IMR-90 (cell line): ENCODE measurements around the gene SPRED2. TPM values are rescaled to one million over a fixed set of nuclear protein-coding genes. Genes with fewer than 3 reads are reported as not detected.

Experiments
- ATAC-seq: fragments of 200-7000 bp; cut with Tn5 transposase; 2 replicates; pipeline ENCODE4 v1.9.1; 2020; ENCODE audit warnings: low read depth, mild to moderate bottlenecking, moderate library complexity
- BruUV-seq: library from RNA; stranded (reverse); fragments of 400-500 nt; replicated peaks from 2 replicates; lab custom pipeline; 2021; lab: Mats Ljungman, UMichigan
- CTCF ChIA-PET: fragments of 300-600 bp; formaldehyde crosslinking; extraction: SDS; loops from one replicate; lab custom pipeline; 2021; ENCODE audit warnings: antibody characterized with exemption; lab: Yijun Ruan, JAX
- POLR2A ChIA-PET: fragments of 300-600 bp; sonication (Branson Sonifier 250); formaldehyde crosslinking; loops from one replicate; lab custom pipeline; 2022; ENCODE audit warnings: antibody characterized with exemption; ENCODE audit not compliant: unreplicated experiment; lab: Charles Lee
- DNase-seq: peaks from one replicate; pipeline ENCODE4 v3.0.0; 2013
- H2AFZ ChIP-seq: replicated peaks from 2 replicates; pipeline ENCODE3; 2013; ENCODE audit warnings: low read length, mild to moderate bottlenecking; ENCODE audit not compliant: poor library complexity
- H2AK5ac ChIP-seq: 2 replicates; pipeline ENCODE4 v1.6.1; 2013; ENCODE audit warnings: low read depth, low read length, inconsistent platforms
- H2AK9ac ChIP-seq: replicated peaks from 2 replicates; pipeline ENCODE3; 2013; ENCODE audit warnings: mild to moderate bottlenecking, low read depth, low read length, moderate library complexity; ENCODE audit not compliant: poor library complexity
- H2BK120ac ChIP-seq: 2 replicates; pipeline ENCODE4 v1.6.1; 2013; ENCODE audit warnings: low read depth, low read length, inconsistent platforms
- H2BK15ac ChIP-seq: 3 replicates; pipeline ENCODE4 v1.6.1; 2013; ENCODE audit warnings: low read depth, low read length, inconsistent platforms
- H2BK20ac ChIP-seq: 2 replicates; pipeline ENCODE4 v1.6.1; 2013; ENCODE audit warnings: low read depth, mild to moderate bottlenecking, inconsistent platforms, low read length, moderate library complexity
- H2BK5ac ChIP-seq: 2 replicates; pipeline ENCODE4 v1.6.1; 2013; ENCODE audit warnings: mild to moderate bottlenecking, low read depth, low read length, inconsistent platforms; ENCODE audit not compliant: poor library complexity, severe bottlenecking
- H3K14ac ChIP-seq: replicated peaks from 2 replicates; pipeline ENCODE4 v1.6.1; 2013; ENCODE audit warnings: low read depth, low read length, inconsistent platforms
- H3K18ac ChIP-seq: 2 replicates; pipeline ENCODE4 v1.6.1; 2013; ENCODE audit warnings: low read depth, low read length, control low read depth
- H3K23ac ChIP-seq: 2 replicates; pipeline ENCODE4 v1.6.1; 2013; ENCODE audit warnings: low read depth, low read length, inconsistent platforms
- H3K27ac ChIP-seq: 2 replicates; pipeline ENCODE4 v1.5.1; 2013; ENCODE audit warnings: mild to moderate bottlenecking, control low read depth, low read length; ENCODE audit not compliant: insufficient read depth
- H3K27me3 ChIP-seq: 2 replicates; pipeline ENCODE4 v1.6.1; 2013; ENCODE audit warnings: low read length; ENCODE audit not compliant: control insufficient read depth, insufficient read depth
- H3K36me3 ChIP-seq: 2 replicates; pipeline ENCODE4 v1.6.1; 2013; ENCODE audit warnings: low read length, mixed read lengths; ENCODE audit not compliant: control insufficient read depth, insufficient read depth
- H3K4ac ChIP-seq: 2 replicates; pipeline ENCODE4 v1.6.1; 2013; ENCODE audit warnings: low read depth, low read length, inconsistent platforms
- H3K4me1 ChIP-seq: 2 replicates; pipeline ENCODE4 v1.6.1; 2013; ENCODE audit warnings: low read length, mixed read lengths; ENCODE audit not compliant: control insufficient read depth, insufficient read depth
- H3K4me2 ChIP-seq: 2 replicates; pipeline ENCODE4 v1.6.1; 2013; ENCODE audit warnings: low read depth, mild to moderate bottlenecking, control low read depth, low read length, moderate library complexity
- H3K4me3 ChIP-seq: 2 replicates; pipeline ENCODE4 v1.5.1; 2013; ENCODE audit warnings: low read depth, mild to moderate bottlenecking, control low read depth, low read length, moderate library complexity; ENCODE audit not compliant: insufficient read depth
- H3K56ac ChIP-seq: 2 replicates; pipeline ENCODE4 v1.6.1; 2013; ENCODE audit warnings: low read length, inconsistent platforms; ENCODE audit not compliant: insufficient read depth; ENCODE audit errors: extremely low read depth
- H3K79me1 ChIP-seq, 2 experiments: 2 replicates each; pipeline ENCODE4 v1.6.1; 2013; ENCODE audit warnings: low read length in 2 of 2, inconsistent platforms in 1 of 2, low read depth in 1 of 2
- H3K9ac ChIP-seq: 2 replicates; pipeline ENCODE4 v1.6.1; 2013; ENCODE audit warnings: low read depth, low read length, control low read depth
- H3K9me1 ChIP-seq: 2 replicates; pipeline ENCODE4 v1.6.1; 2013; ENCODE audit warnings: low read length, inconsistent platforms; ENCODE audit not compliant: insufficient read depth
- H3K9me3 ChIP-seq: 2 replicates; pipeline ENCODE4 v1.6.1; 2013; ENCODE audit warnings: low read length; ENCODE audit not compliant: control insufficient read depth, insufficient read depth
- H4K20me1 ChIP-seq: 2 replicates; pipeline ENCODE4 v1.6.1; 2013; ENCODE audit warnings: low read length, inconsistent platforms; ENCODE audit not compliant: insufficient read depth
- H4K5ac ChIP-seq: 2 replicates; pipeline ENCODE4 v1.6.1; 2013; ENCODE audit warnings: mild to moderate bottlenecking, low read depth, low read length, control low read depth
- H4K8ac ChIP-seq, 2 experiments: 2 replicates each; pipeline ENCODE4 v1.6.1; 2013; ENCODE audit warnings: low read depth in 2 of 2, low read length in 2 of 2, control low read depth in 1 of 2, inconsistent platforms in 1 of 2
- H4K91ac ChIP-seq: 2 replicates; pipeline ENCODE4 v1.6.1; 2013; ENCODE audit warnings: low read depth, low read length, inconsistent platforms; ENCODE audit not compliant: insufficient read depth
- CEBPB ChIP-seq: IDR thresholded peaks from 2 replicates; pipeline ENCODE4 v1.6.1; 2012; ENCODE audit warnings: low read depth, low read length, improper control_type of control experiment
- FOS ChIP-seq: fragments of 150-350 bp; IDR thresholded peaks from 2 replicates; pipeline ENCODE4 v1.6.1; 2016; ENCODE audit warnings: low read depth, low read length
- RCOR1 ChIP-seq: IDR thresholded peaks from 2 replicates; pipeline ENCODE4 v1.6.1; 2012; ENCODE audit warnings: mild to moderate bottlenecking, low read length, improper control_type of control experiment; ENCODE audit not compliant: insufficient replicate concordance
- WGBS, 2 experiments: methylation state at CpG; one replicate each; pipeline versions ENCODE4 v1.1.5 to v1.1.7; 2013; ENCODE audit warnings: missing lambda C conversion rate in 2 of 2; ENCODE audit not compliant: insufficient read length in 1 of 2; ENCODE audit errors: extremely low coverage in 2 of 2; 5-methylcytosine and 5-hydroxymethylcytosine counted together
- dilution Hi-C: fragments of 300-500 bp; cut with HindIII; formaldehyde crosslinking; loops from one replicate; pipeline ENCODE4 v1.14.3; 2018; ENCODE audit warnings: low sequenced_read_pairs; ENCODE audit not compliant: unreplicated experiment
- in situ Hi-C: fragments of 300-500 bp; cut with MboI; formaldehyde crosslinking; loops from 3 replicates; pipeline ENCODE4 v1.14.3; 2019; ENCODE audit warnings: low sequenced_read_pairs, inconsistent platforms, mixed read lengths
- intact Hi-C: fragments of 100-400 bp; cut with micrococcal nuclease; formaldehyde crosslinking; loops from 2 replicates; pipeline ENCODE4 v1.10.0; 2022
- polyA plus RNA-seq, 3 experiments: library from polyadenylated mRNA; depleted of rRNA; stranded (reverse); fragments of >200 nt; gene quantifications; 2 replicates each; pipeline ENCODE4 v1.2.3, GENCODE V29; 2012; ENCODE audit warnings: low replicate concordance in 1 of 3
- total RNA-seq: library from RNA; depleted of rRNA; stranded (reverse); fragments of >200 nt; gene quantifications from 2 replicates; pipeline ENCODE4 v1.2.3, GENCODE V29; 2012

Gene SPRED2
- total and polyA plus RNA-seq, 2 of the 4 experiments (the other 2 are of a cell fraction), result 4.8 to 18.7 TPM

- no peaks in the 10 kb centered on the region for H3K4me1 ChIP-seq
- POLR2A ChIA-PET, result no interaction called here
Measured at GRCh38 chr2:65340898-65341681, 91.3 kb downstream of the SPRED2 start.

More at GRCh38 chr2:65340898-65341681, 91.3 kb downstream of the SPRED2 start:
- Histone ChIP-seq H3K9me1 (no peaks in the 10 kb centered on the region; the same call in 1 of the 2 replicates), H3K14ac (no peak overlapping the region), H4K20me1 (peaks cover 15% of the 10 kb centered on the region), H2BK15ac (no peak overlapping the region), H4K8ac (no peak overlapping the region), H2AK5ac (no peak overlapping the region), H3K9ac (no peak overlapping the region), H3K56ac (no peak overlapping the region), H3K9me3 (no peaks in the 10 kb centered on the region), H2AFZ (no peak overlapping the region), H3K4me2 (no peak overlapping the region), H2BK20ac (no peak overlapping the region), H3K4ac (no peak overlapping the region), H3K36me3 (0 out of 2 replicates have a peak, but pooled peaks cover 3% of the 10 kb centered on the region), H3K27ac (no peak overlapping the region), H3K27me3 (no peaks in the 10 kb centered on the region), H3K79me1 (peaks cover 11 to 24% of the 10 kb centered on the region in 2 experiments; a peak in 3 of 4 replicates), H3K23ac (no peak overlapping the region; the same call in 1 of the 2 replicates), H2AK9ac (peak overlapping the region; percentile 37), H3K4me3 (no peak overlapping the region), H2BK120ac (no peak overlapping the region), H2BK5ac (no peak overlapping the region), H4K91ac (no peak overlapping the region), H4K5ac (no peak overlapping the region), H3K18ac (no peak overlapping the region)
- intact Hi-C loops (no loop called here), in situ Hi-C loops (no loop called here), dilution Hi-C loops (no loop called here)
- CTCF ChIA-PET, result interaction anchor here (0.9 to 1.6 kb wide), 2 partner anchors 10 to 15 kb away, joined by 3 read pairs; no protein-coding TSS in a partner anchor
- DNase-seq (no peak), ATAC-seq (no peak)
- no TSS peak for BruUV-seq
- TF ChIP-seq FOS (no peak), CEBPB (no peak), RCOR1 (no peak)
- 89% methylated on average over 2 of the region's 9 CpGs; no CpG with 5 or more reads in 1 of the 2 experiments for WGBS, 2 experiments
